NCI-H2171 treated with DMSO at 0.1 percent for 48 hours (cell line): ENCODE results near the gene SF3A1.

Experiments used
- DNase-seq: peaks from one replicate; lab custom pipeline; 2025; lab: John Stamatoyannopoulos, UW

Gene SF3A1

GRCh38 chr22:30305519-30305905 lies 51.2 kb downstream of the SF3A1 start:
- no peak for DNase-seq

GRCh38 chr22:30304495-30305244 lies 52.0 kb downstream of the SF3A1 start:
- DNase-seq, result no peak

GRCh38 chr22:30302810-30303138 lies 53.9 kb downstream of the SF3A1 start:
- DNase-seq, result no peak

- DNase-seq, result no peak
Observed at GRCh38 chr22:30301995-30302809, 54.5 kb downstream of the SF3A1 start.

- DNase-seq, result no peak
Observed at GRCh38 chr22:30299322-30299721, 57.4 kb downstream of the SF3A1 start.

GRCh38 chr22:30297991-30298701 lies 58.5 kb downstream of the SF3A1 start:
- DNase-seq, result no peak

- DNase-seq, result no peak
Observed at GRCh38 chr22:30297276-30297990, 59.3 kb downstream of the SF3A1 start.

- DNase-seq, result no peak
Observed at GRCh38 chr22:30296833-30297232, 59.9 kb downstream of the SF3A1 start.

- no peak for DNase-seq
Observed at GRCh38 chr22:30296324-30296723, 60.4 kb downstream of the SF3A1 start.

- no peak for DNase-seq
Observed at GRCh38 chr22:30295576-30295975, 61.1 kb downstream of the SF3A1 start.

GRCh38 chr22:30294830-30295229 lies 61.9 kb downstream of the SF3A1 start:
- no peak for DNase-seq

GRCh38 chr22:30294066-30294465 lies 62.6 kb downstream of the SF3A1 start:
- DNase-seq, result peak; percentile 26

GRCh38 chr22:30293026-30293425 lies 63.7 kb downstream of the SF3A1 start:
- DNase-seq, result no peak

GRCh38 chr22:30292069-30292970 lies 64.4 kb downstream of the SF3A1 start:
- no peak for DNase-seq

- no peak for DNase-seq
Observed at GRCh38 chr22:30291058-30291892, 65.4 kb downstream of the SF3A1 start.

- DNase-seq, result no peak
Observed at GRCh38 chr22:30290342-30291057, 66.2 kb downstream of the SF3A1 start.

GRCh38 chr22:30289980-30290313 lies 66.7 kb downstream of the SF3A1 start:
- DNase-seq, result no peak

- DNase-seq, result peak; percentile 96
Observed at GRCh38 chr22:30289141-30289979, 67.3 kb downstream of the SF3A1 start, which contains the start of gene CASTOR1. TSS of gene CASTOR1 (minus strand) at chr22:30289505. CDS start at chr22:30289497, 8 bp downstream.
